ENCODE measurements around the gene TOX2. TPM values are rescaled to one million over a fixed set of nuclear protein-coding genes. Genes with fewer than 3 reads are reported as not detected.

TOX2 gene
- total RNA-seq, 2 donors from 2014 or later, result 17.5 to 42.8 TPM

GRCh38 chr20:43920797-43921196 is 6.1 kb downstream of the TOX2 start:
- DNase-seq, result no peak
- Mint-ChIP-seq H3K27me3 (ENCODE audit: low read depth) (peaks cover 65% of the 10 kb centered on the region), H3K4me1 (ENCODE audit: low read depth) (peaks cover 60% of the 10 kb centered on the region), H3K4me3 (no peak overlapping the region), H3K36me3 (ENCODE audit: insufficient read depth in 2 of 2) (peaks cover 0 to 3% of the 10 kb centered on the region in 2 donors), H3K27ac (no peak overlapping the region), H3K9me3 (peaks cover 0 to 2% of the 10 kb centered on the region in 2 donors)
- ATAC-seq (replicated peaks in 1 of 2), result no peak

- no peak overlapping the region for H3K4me3 Mint-ChIP-seq
- H3K27ac Mint-ChIP-seq, result no peak overlapping the region
- H3K4me1 Mint-ChIP-seq (ENCODE audit: low read depth), result peaks cover 63% of the 10 kb centered on the region
- no peak for ATAC-seq (replicated peaks in 1 of 2)
- peaks cover 67% of the 10 kb centered on the region for H3K27me3 Mint-ChIP-seq (ENCODE audit: low read depth)
- no peak for DNase-seq
- peaks cover 0 to 3% of the 10 kb centered on the region in 2 donors for H3K36me3 Mint-ChIP-seq (ENCODE audit: insufficient read depth in 2 of 2)
- H3K9me3 Mint-ChIP-seq, result peaks cover 0 to 2% of the 10 kb centered on the region in 2 donors
Measured at GRCh38 chr20:43921227-43921780, 6.7 kb downstream of the TOX2 start.

DNA sequence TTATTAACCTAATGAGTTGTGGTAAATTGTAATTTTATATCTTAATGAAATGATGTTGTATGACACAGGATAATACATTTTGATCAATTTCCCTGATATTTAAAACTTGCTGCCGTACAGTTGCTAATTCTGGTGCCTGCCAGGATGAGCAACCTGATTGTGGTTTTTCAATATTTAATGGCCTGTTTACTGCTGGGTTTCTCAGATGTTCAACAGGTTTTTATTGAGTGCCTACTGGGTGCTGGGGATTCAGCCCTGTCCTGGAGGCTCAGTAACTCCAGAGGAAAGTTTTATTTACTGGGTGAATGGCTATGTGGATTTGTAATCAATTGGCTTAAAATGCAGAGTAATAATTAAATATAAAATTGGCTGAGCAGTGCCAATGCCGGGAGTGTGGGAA is 8.0 kb downstream of the TOX2 start:
- ATAC-seq (replicated peaks in 1 of 2) (no peak), DNase-seq (no peak)
- H3K9me3 Mint-ChIP-seq, result peaks cover 0 to 2% of the 10 kb centered on the region in 2 donors
- no peak overlapping the region for H3K27ac Mint-ChIP-seq
- H3K27me3 Mint-ChIP-seq (ENCODE audit: low read depth), result peaks cover 66% of the 10 kb centered on the region
- no peak overlapping the region for H3K4me3 Mint-ChIP-seq
- peaks cover 57% of the 10 kb centered on the region for H3K4me1 Mint-ChIP-seq (ENCODE audit: low read depth)
- H3K36me3 Mint-ChIP-seq (ENCODE audit: insufficient read depth in 2 of 2), result peaks cover 0 to 3% of the 10 kb centered on the region in 2 donors

GRCh38 chr20:43923322-43923721 is 8.7 kb downstream of the TOX2 start:
- Mint-ChIP-seq H3K9me3 (peaks cover 0 to 2% of the 10 kb centered on the region in 2 donors), H3K4me1 (ENCODE audit: low read depth) (peaks cover 62% of the 10 kb centered on the region), H3K36me3 (ENCODE audit: insufficient read depth in 2 of 2) (peaks cover 0 to 3% of the 10 kb centered on the region in 2 donors), H3K27ac (no peak overlapping the region), H3K27me3 (ENCODE audit: low read depth) (peaks cover 72% of the 10 kb centered on the region), H3K4me3 (no peak overlapping the region)
- ATAC-seq (replicated peaks in 1 of 2), result no peak
- peak in 1 of 2 donors; percentile 30 for DNase-seq

GRCh38 chr20:43923917-43924316 is 9.3 kb downstream of the TOX2 start:
- peaks cover 0 to 3% of the 10 kb centered on the region in 2 donors for H3K36me3 Mint-ChIP-seq (ENCODE audit: insufficient read depth in 2 of 2)
- DNase-seq (no peak), ATAC-seq (replicated peaks in 1 of 2) (no peak)
- H3K27me3 Mint-ChIP-seq (ENCODE audit: low read depth), result peaks cover 69% of the 10 kb centered on the region
- H3K9me3 Mint-ChIP-seq, result peaks cover 0 to 2% of the 10 kb centered on the region in 2 donors
- peaks cover 62% of the 10 kb centered on the region for H3K4me1 Mint-ChIP-seq (ENCODE audit: low read depth)
- H3K27ac Mint-ChIP-seq, result no peak overlapping the region
- H3K4me3 Mint-ChIP-seq, result no peak overlapping the region

GRCh38 chr20:43925215-43925614 is 10.6 kb downstream of the TOX2 start:
- ATAC-seq (replicated peaks in 1 of 2), result peak; percentile 79 to 89
- Mint-ChIP-seq H3K4me3 (peak overlapping the region; percentile 75 to 77), H3K9me3 (no peaks in the 10 kb centered on the region), H3K27ac (peak overlapping the region; percentile 40), H3K36me3 (ENCODE audit: insufficient read depth in 2 of 2) (peaks cover 0 to 3% of the 10 kb centered on the region in 2 donors), H3K27me3 (ENCODE audit: low read depth) (peaks cover 56% of the 10 kb centered on the region), H3K4me1 (ENCODE audit: low read depth) (peaks cover 62% of the 10 kb centered on the region)
- peak; percentile 66 to 81 for DNase-seq

DNA sequence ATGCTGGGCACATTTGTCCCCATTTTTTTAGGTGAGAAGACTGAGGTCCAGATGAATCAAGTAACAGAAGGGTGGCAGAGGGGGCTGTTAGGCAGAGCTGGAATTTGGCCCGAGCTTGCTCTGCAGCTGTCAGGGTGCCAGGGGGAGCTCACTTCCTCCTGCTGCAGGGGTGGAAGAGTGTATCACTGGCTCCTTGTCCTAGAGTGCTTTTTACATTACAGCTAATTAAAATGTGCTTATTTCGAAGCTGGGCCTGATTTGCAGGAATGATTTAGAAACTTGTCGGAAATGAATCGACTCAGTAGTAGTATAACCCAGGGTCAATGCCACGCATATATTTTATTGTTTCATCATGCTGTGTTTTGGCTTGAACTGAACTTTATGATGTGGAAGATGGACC is 11.1 kb downstream of the TOX2 start:
- Mint-ChIP-seq H3K9me3 (no peaks in the 10 kb centered on the region), H3K4me1 (ENCODE audit: low read depth) (peaks cover 62% of the 10 kb centered on the region), H3K27ac (peak overlapping the region; percentile 26), H3K27me3 (ENCODE audit: low read depth) (peaks cover 53% of the 10 kb centered on the region), H3K36me3 (ENCODE audit: insufficient read depth in 2 of 2) (peaks cover 0 to 3% of the 10 kb centered on the region in 2 donors), H3K4me3 (peak overlapping the region; percentile 75 to 77)
- ATAC-seq (replicated peaks in 1 of 2), result peak in 1 of 2 donors; percentile 46
- DNase-seq, result peak in 1 of 2 donors; percentile 16

DNA sequence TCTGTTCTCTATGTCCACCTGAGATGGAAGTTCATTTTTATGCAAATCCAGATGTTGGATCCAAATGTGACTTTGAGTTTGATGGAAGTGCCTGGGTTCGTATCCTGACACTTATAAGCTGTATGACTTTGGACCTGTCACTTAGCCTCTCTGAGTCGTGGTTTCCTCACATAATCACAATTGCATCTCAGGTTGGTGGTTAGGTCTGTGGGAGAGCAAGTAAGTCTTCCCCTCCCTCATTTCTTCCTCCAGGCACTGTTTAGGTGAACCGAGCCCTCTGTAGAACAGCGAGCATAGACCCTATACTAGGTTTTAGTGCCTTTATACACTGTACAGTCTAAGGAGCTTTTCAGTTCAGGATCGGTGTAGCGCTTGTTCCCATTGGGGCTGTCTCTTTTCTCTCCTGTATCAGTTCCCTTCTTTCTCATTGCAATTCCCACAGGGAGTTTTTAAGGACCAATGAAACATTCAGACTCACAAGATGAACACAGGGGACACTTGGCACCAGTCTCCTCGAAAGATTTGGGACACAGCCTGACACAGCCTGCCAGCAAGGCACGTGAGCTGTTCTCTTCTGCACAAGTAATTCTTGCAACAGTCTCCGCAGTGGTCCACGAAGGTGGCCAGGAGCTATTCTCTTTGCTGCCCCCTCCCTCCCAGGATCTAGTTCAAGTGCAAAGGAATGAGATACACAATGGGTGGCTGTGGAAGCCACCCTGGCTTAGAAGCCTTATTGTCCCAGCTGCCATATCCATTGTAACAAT is 11.8 kb downstream of the TOX2 start:
- no peak overlapping the region for H3K27ac Mint-ChIP-seq
- H3K36me3 Mint-ChIP-seq (ENCODE audit: insufficient read depth in 2 of 2), result peaks cover 0 to 3% of the 10 kb centered on the region in 2 donors
- H3K9me3 Mint-ChIP-seq, result no peaks in the 10 kb centered on the region
- peaks cover 58% of the 10 kb centered on the region for H3K4me1 Mint-ChIP-seq (ENCODE audit: low read depth)
- ATAC-seq (replicated peaks in 1 of 2) (peak; percentile 20 to 55), DNase-seq (no peak)
- H3K4me3 Mint-ChIP-seq, result peak overlapping the region; percentile 35 to 58
- H3K27me3 Mint-ChIP-seq (ENCODE audit: low read depth), result peaks cover 57% of the 10 kb centered on the region

DNA sequence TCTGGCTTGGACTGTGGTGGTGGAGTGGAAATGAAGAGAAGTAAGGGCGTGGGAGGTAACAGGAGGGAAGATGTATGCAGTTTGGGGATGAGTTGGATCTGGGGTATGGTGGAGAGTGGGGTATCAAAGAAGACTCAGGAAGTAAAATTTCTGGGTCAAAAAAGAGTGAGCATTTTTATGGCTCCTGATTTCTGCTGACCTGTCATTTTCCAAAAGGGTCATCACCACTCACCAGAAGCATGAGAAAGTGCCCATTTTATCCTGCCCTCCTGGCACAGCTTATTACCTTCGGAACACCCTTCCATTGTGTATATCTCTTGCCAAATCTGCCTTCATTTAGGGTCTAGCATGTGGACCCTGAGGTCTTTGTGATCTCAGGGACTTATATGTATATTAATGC is 17.3 kb downstream of the TOX2 start:
- H3K27ac Mint-ChIP-seq, result no peak overlapping the region
- H3K9me3 Mint-ChIP-seq, result no peaks in the 10 kb centered on the region
- no peaks in the 10 kb centered on the region for H3K36me3 Mint-ChIP-seq (ENCODE audit: insufficient read depth in 2 of 2)
- no peak overlapping the region for H3K4me3 Mint-ChIP-seq
- peaks cover 27% of the 10 kb centered on the region for H3K27me3 Mint-ChIP-seq (ENCODE audit: low read depth)
- DNase-seq (no peak), ATAC-seq (replicated peaks in 1 of 2) (no peak)
- peaks cover 10% of the 10 kb centered on the region for H3K4me1 Mint-ChIP-seq (ENCODE audit: low read depth)

GRCh38 chr20:43934833-43935232 is 20.2 kb downstream of the TOX2 start:
- H3K27me3 Mint-ChIP-seq (ENCODE audit: low read depth), result peaks cover 35% of the 10 kb centered on the region
- H3K27ac Mint-ChIP-seq, result no peak overlapping the region

GRCh38 chr20:43936104-43936770 is 21.6 kb downstream of the TOX2 start:
- DNase-seq, result no peak
- no peak for ATAC-seq (replicated peaks in 1 of 2)
- Mint-ChIP-seq H3K4me1 (ENCODE audit: low read depth) (peaks cover 35% of the 10 kb centered on the region), H3K27me3 (ENCODE audit: low read depth) (peaks cover 40% of the 10 kb centered on the region), H3K36me3 (ENCODE audit: insufficient read depth in 2 of 2) (no peaks in the 10 kb centered on the region), H3K9me3 (no peaks in the 10 kb centered on the region), H3K27ac (no peak overlapping the region), H3K4me3 (no peak overlapping the region)

More at GRCh38 chr20:43934833-43935232, 20.2 kb downstream of the TOX2 start:
- no peak for ATAC-seq (replicated peaks in 1 of 2)
- Mint-ChIP-seq H3K36me3 (ENCODE audit: insufficient read depth in 2 of 2) (no peaks in the 10 kb centered on the region), H3K9me3 (no peaks in the 10 kb centered on the region), H3K4me1 (ENCODE audit: low read depth) (peaks cover 21% of the 10 kb centered on the region), H3K4me3 (no peak overlapping the region)
- no peak for DNase-seq

GRCh38 chr20:43936805-43937204 is 22.2 kb downstream of the TOX2 start:
- H3K27ac Mint-ChIP-seq, result no peak overlapping the region
- ATAC-seq (replicated peaks in 1 of 2) (no peak), DNase-seq (no peak)
- peaks cover 34% of the 10 kb centered on the region for H3K27me3 Mint-ChIP-seq (ENCODE audit: low read depth)
- no peaks in the 10 kb centered on the region for H3K9me3 Mint-ChIP-seq
- peaks cover 41% of the 10 kb centered on the region for H3K4me1 Mint-ChIP-seq (ENCODE audit: low read depth)
- H3K36me3 Mint-ChIP-seq (ENCODE audit: insufficient read depth in 2 of 2), result no peaks in the 10 kb centered on the region
- H3K4me3 Mint-ChIP-seq, result no peak overlapping the region

DNA sequence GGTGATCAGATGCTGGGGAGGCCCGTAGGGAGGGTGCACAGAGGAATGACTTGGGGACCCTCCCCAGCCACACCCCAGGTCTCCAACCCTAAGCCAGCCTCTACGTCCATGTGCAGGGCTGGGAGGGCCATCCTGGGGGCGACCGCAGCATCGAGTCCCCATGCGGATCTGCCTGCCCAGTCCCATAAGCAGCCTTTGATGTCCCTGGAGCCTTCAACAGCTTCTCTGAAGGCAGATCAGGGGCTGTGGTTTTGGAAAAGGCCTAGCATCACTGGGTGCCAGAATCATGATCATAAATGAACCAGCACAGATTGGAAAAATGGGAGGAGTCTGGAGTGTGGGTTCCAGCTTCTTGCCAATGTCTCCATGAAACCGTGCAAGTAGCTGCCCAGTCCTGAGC is 22.9 kb downstream of the TOX2 start:
- Mint-ChIP-seq H3K36me3 (ENCODE audit: insufficient read depth in 2 of 2) (no peaks in the 10 kb centered on the region), H3K4me3 (no peak overlapping the region)

More for the DNA sequence above, 22.9 kb downstream of the TOX2 start:
- DNase-seq (no peak), ATAC-seq (replicated peaks in 1 of 2) (no peak)
- peaks cover 34% of the 10 kb centered on the region for H3K27me3 Mint-ChIP-seq (ENCODE audit: low read depth)
- peaks cover 49% of the 10 kb centered on the region for H3K4me1 Mint-ChIP-seq (ENCODE audit: low read depth)
- H3K9me3 Mint-ChIP-seq, result no peaks in the 10 kb centered on the region
- no peak overlapping the region for H3K27ac Mint-ChIP-seq

All from activated T-cell treated with anti-CD3 and anti-CD28 coated beads, Interleukin-2, amount 50 U/mL, for 72 hours (primary cell).